T-helper 1 cell treated with Interleukin-12 subunit alpha and Interleukin-12 subunit beta and Interleukin-4 antibody, amounts not matched to agents 30 ng/mL and 1 ng/mL, for 36 hours (primary cell): ENCODE data around the gene MEIOB. TPM values are rescaled to one million over a fixed set of nuclear protein-coding genes. Genes with fewer than 3 reads are reported as not detected.
"Not testable (repeated sequence)": the region's sequence is repeated elsewhere in the genome, so short reads cannot be mapped to it uniquely, and the experiment has no call there.

Source experiments
- intact Hi-C: fragments of 100-400 bp; cut with micrococcal nuclease; formaldehyde crosslinking; loops from one replicate; pipeline ENCODE4 v1.15.1; 2024
- total RNA-seq: library from RNA; stranded (reverse); gene quantifications from 2 replicates; pipeline ENCODE4 v1.2.3, GENCODE V29; 2022

Gene MEIOB
- total RNA-seq, 1 donor from 2014 or later = not detected

DNA sequence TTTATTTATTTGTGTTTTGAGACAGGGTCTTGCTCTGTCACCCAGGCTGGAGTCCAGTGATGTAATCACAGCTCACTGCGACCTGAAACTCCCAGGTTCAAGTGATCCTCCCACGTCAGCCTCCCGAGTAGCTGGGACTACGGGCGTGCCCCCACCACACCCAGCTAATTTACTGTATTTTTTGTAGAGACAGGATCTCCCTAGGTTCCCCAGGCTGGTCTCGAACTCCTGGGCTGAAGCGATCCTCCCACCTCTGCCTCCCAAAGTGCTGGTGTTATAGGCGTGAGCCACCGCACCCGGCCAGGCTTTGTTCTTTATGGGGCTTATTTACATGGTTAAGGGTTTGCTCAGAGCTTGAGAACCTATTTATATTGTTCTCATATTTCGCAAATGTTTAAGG, 5.8 kb upstream of the MEIOB start:
- intact Hi-C loops = no loop called here

- intact Hi-C loops = no loop called here
Measured at GRCh38 chr16:1877089-1877488, 5.1 kb upstream of the MEIOB start.

DNA sequence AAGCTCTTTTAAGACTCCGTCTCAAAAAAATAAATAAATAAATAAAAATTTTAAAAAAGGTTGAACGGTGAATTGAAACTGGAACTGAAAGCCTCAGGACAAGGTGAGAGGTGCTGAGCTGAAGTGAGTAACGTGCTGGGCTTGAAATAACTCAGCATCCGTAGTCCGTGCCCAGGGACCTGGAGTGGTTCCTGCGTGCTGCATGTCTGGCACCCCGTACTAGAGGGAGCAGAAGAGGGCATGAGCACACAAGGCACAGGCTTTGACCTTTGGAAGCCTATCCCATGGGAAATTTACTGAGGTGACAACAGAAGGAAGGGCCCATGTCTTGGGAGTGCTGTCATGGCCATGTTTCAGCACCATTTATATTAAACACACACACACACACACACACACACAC, 4.5 kb upstream of the MEIOB start:
- intact Hi-C loops = no loop called here

DNA sequence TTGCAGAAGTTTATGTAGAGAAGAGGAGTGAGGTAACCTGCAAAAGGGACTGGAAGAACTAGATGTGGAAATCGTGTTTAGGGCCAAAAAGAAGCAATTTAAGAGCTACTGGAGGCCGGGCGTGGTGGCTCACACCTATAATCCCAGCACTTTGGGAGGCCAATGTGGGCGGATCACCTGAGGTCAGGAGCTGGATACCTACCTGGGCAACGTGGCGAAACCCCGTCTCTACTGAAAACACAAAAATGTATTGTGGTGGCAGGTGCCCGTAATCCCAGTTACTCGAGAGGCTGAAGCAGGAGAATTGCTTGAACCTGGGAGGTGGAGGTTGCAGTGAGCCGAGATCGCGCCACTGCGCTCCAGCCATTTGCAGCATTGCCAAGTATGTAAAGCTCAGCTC, 4.1 kb upstream of the MEIOB start:
- intact Hi-C loops = not testable (repeated sequence)

DNA sequence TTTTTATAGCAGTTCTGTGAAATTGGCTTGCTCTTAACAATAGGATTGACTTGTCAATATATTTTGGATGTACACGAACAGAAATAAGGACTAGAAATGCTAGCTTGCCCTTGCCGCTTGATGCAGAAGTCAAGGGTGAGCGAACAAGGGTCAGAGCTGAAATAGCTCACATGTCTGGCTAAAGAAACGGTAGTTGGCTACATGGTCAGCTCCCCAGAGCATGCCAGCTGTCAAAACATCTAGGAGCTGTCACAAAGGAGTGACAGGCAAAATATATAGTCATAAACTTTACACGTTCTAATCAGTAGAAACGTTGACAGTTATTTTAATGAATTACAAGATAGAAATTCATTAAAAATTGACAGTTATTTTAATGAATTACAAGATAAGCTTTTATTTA, 2.9 kb upstream of the MEIOB start:
- intact Hi-C loops = no loop called here

DNA sequence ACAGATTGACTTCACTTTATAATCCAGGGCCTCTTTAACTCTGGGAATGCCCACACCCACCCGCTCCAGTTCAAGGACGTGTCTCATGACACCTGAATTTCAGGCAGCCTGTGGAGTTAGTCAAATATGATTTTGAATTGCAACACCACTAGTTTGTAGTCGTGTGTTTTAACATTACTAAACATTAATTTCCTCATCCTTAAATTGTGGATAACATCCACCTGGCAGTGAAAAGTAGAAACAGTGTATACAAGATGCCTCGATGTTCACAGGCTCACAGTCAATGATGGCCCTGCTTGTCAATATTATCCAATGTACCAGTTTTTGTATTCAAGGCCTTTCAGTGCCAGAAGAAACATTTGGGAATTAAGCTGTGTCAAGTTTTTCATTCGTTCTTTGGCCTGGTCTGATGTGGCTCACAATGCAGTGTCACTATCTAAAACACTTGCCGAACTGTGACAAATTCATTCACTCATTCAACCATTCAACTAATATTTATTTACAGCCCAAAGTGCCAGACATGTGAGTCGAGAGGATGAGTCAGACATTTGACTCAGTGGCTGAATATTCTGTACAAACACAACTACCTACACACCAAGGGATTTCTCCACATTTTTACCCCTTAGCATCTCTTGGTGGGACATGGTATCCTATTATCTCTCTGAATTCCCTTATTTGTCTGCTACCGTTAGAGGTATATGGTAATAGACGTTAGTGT, 1.4 kb downstream of the MEIOB start:
- intact Hi-C loops = no loop called here

GRCh38 chr16:1865902-1866690, 5.9 kb downstream of the MEIOB start:
- intact Hi-C loops = no loop called here

DNA sequence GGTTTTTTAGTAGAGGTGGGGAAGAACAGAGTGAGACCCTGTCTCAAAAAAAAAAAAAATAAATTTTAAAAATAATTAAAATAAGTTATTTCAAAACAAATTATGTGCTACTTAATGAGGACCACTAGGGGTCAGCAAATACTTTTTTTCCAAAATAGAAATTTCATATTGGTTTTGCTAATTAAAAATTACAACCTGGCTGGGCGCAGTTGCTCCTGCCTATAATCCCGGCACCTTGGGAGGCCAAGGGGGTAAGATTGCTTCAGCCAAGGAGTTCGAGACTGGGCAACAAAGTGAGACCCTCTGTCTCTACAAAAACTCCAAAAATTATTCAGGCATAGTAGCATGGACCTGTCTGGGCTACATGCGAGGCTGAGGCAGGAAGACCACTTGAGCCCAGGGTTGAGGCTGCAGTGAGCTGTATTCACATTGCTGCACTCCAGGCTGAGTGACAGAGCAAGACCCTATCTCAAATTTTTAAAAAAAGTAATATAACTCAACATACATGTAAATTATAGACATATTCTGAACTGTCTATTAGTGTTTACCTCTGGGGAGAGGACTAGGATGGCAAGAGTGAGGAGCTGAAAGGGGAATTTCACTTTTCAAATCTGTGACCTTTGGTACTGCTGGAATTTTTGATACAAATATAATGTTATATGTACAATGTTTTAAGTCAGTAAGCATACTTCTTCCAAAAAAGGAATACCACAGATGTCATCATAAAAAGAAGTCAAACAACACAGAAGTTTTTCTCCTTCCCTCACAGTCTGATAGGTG, 8.1 kb downstream of the MEIOB start:
- intact Hi-C loops = loop anchor here (1.0 to 5.0 kb wide), 4 partner anchors 65 to 278 kb away; partner anchors contain the start of genes MSRB1 and ZNF598

DNA sequence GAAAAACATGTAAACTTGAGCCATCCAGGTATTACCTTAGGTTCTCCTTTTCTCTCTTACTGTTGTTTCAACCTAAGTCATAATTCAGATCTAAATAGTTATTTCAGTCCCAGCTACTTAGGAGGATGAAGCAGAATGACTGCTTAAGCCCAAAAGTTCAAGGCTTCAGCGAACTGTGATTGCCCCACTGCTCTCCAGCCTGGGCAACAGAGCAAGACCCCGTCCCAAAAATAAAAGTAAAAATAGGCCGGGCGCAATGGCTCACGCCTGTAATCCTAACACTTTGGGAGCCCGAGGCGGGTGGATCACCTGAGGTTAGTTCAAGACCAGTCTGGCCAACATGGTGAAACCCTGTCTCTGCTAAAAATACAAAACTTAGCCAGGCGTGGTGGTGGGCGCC, 9.6 kb downstream of the MEIOB start:
- intact Hi-C loops = loop anchor here (5.0 kb wide), 3 partner anchors 80 to 280 kb away; partner anchors contain the start of genes MSRB1 and ZNF598

DNA sequence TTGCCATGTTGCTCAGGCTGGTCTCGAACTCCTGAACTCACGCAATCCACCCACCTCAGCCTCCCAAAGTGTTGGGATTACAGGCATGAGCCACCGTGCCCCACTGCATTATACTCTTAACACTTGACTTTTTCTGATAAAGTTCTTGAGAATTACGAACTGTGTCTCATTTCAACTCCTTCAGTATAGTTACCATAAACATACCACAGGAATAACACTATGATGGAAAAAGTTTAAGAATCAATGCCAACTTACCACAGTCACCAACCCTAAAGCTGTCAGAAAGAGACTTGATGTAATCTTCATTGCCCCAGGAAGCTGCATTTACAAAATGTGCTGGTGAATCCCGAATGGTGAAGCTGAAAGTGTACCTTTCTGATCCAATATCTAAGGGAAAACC, 10.2 kb downstream of the MEIOB start:
- intact Hi-C loops = loop anchor here (5.0 kb wide), 3 partner anchors 81 to 281 kb away; partner anchors contain the start of genes MSRB1 and ZNF598

GRCh38 chr16:1859650-1860049, 12.3 kb downstream of the MEIOB start:
- intact Hi-C loops = loop anchor here (5.0 kb wide), 3 partner anchors 83 to 283 kb away; partner anchors contain the start of genes MSRB1 and ZNF598

DNA sequence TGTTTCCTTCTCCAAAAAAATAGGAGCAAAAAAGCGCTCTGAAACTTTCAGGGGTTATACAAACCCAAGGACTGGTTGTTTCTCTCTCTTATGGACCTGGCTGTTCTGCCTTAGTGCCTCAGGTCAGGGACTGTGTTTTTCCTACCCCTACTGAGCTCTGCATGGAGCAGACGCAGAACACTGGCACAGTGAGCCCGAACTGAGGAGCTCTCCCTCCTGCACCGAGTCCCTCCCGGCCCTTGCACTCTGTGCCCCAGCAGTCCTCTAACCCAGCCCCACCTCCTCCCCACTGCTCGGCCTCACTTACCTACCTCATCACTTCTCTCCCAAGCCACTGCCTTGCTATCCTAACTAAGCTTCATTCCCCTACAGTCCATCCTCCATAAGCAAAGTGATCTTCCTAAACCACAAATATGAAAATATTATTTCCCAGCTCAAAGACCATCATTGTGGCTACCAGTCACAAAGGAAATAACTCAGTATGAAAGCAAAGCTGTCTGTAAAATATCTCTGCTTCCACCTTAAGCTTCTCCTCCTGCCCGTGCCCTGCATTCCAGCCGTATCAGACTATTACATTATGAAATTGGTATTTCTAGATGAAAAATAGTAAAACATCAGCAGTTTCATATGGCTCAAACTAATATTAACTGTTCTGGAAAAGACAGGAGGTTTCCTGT, 13.6 kb downstream of the MEIOB start:
- intact Hi-C loops = no loop called here

DNA sequence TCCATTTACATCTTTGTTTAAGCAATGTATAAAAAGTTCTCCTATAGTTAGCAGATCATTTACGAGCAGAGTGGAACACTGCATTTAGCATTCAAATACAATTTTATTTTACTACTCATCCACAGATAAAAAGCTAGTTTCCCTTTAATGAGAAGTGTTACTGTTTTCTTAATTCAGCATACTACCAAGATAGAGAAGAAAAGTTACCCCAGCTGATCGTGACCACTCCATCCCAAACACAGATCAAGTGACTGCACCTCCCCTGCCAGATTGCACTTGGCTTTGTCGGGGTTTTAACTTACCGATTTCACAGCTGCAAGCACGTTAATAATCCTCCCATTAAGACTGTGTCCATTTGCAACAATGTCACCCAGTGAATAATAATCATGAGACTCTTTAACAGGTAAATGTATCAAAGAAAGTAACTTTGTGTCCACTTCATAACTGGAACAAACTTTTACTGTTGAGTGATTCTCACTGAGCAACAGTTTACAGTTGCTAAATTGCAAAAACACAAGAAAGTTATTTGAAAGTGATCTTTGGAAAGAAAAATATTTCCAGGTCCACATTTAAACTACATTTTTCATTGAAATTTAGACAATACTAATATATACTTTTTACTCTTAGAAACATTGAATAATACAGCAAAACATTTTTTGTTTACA, 14.4 kb downstream of the MEIOB start:
- intact Hi-C loops = no loop called here

- intact Hi-C loops = no loop called here
Measured at GRCh38 chr16:1851793-1852192, 20.2 kb downstream of the MEIOB start.

GRCh38 chr16:1850981-1851380, 21.0 kb downstream of the MEIOB start:
- intact Hi-C loops = no loop called here

- intact Hi-C loops = no loop called here
Measured at GRCh38 chr16:1846416-1846815, 25.5 kb downstream of the MEIOB start.

DNA sequence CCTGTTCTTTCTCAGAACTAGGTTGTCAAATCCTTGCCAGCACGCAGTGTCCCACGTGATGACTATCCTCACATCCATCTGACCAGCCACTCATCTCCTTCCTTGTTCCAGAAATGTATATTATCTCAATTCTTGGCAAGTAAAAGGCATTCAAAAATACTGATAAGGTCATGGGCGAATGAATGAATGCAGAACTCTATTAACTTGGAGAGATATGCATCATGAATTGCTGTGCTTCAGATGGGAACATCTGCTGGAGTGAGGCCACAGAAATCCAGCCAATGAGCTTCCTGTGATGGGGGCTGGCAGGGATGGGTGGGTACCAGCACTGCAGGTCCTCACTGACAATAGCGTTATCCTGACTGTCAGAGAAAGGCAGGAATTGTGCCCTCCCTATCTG, 26.0 kb downstream of the MEIOB start:
- intact Hi-C loops = no loop called here

GRCh38 chr16:1839554-1839953, 32.4 kb downstream of the MEIOB start:
- intact Hi-C loops = no loop called here

- intact Hi-C loops = no loop called here
Measured at GRCh38 chr16:1834096-1834495, 37.9 kb downstream of the MEIOB start.

GRCh38 chr16:1832838-1833454, 39.0 kb downstream of the MEIOB start:
- intact Hi-C loops = no loop called here
